Activated CD4-positive, CD25-positive, alpha-beta regulatory T cell treated with anti-CD3 and anti-CD28 coated beads, Interleukin-2, amount 50 U/mL, for 72 hours (primary cell): Measurements from ENCODE around the gene ELAVL1.
"Not testable (repeated sequence)": the region's sequence is repeated elsewhere in the genome, so short reads cannot be mapped to it uniquely, and the experiment has no call there.

Experiments
- DNase-seq: peaks from one replicate; pipeline ENCODE4 v3.0.0; 2021

ELAVL1 gene

GRCh38 chr19:7920519-7921301, 84.7 kb downstream of the ELAVL1 start:
- peak; percentile 97 for DNase-seq

GRCh38 chr19:7919610-7920518, 85.6 kb downstream of the ELAVL1 start, which contains the start of gene SNAPC2:
Gene SNAPC2 (plus strand): TSS chr19:7920338. CDS start chr19:7920367, 29 bp downstream.
- peak; percentile 97 for DNase-seq

- no peak for DNase-seq
These were observed 86.6 kb downstream of the ELAVL1 start for GRCh38 chr19:7918615-7919421.

GRCh38 chr19:7918062-7918614, 87.3 kb downstream of the ELAVL1 start:
- DNase-seq = not testable (repeated sequence)

- no peak for DNase-seq
These were observed 88.0 kb downstream of the ELAVL1 start for GRCh38 chr19:7917267-7918061.

GRCh38 chr19:7916955-7917266, 88.5 kb downstream of the ELAVL1 start:
- DNase-seq = no peak

- peak; percentile 58 for DNase-seq
These were observed 89.1 kb downstream of the ELAVL1 start for GRCh38 chr19:7916103-7916954.

- DNase-seq = no peak
These were observed 90.0 kb downstream of the ELAVL1 start for GRCh38 chr19:7915250-7916102.

- no peak for DNase-seq
These were observed 90.8 kb downstream of the ELAVL1 start, which contains the start of gene TGFBR3L for GRCh38 chr19:7914598-7915045. Gene TGFBR3L (plus strand): TSS chr19:7914830.

GRCh38 chr19:7914099-7914498, 91.3 kb downstream of the ELAVL1 start:
- no peak for DNase-seq

- DNase-seq = no peak
These were observed 91.8 kb downstream of the ELAVL1 start for GRCh38 chr19:7913652-7914051.

- no peak for DNase-seq
These were observed 92.5 kb downstream of the ELAVL1 start for GRCh38 chr19:7912697-7913564.

GRCh38 chr19:7912144-7912696, 93.2 kb downstream of the ELAVL1 start:
- DNase-seq = no peak

- no peak for DNase-seq
These were observed 93.8 kb downstream of the ELAVL1 start for GRCh38 chr19:7911508-7912143.

GRCh38 chr19:7910321-7911161, 94.9 kb downstream of the ELAVL1 start:
- DNase-seq = no peak

GRCh38 chr19:7909471-7910067, 95.9 kb downstream of the ELAVL1 start:
- DNase-seq = no peak
